Right cardiac atrium (tissue), 5 donors: Measurements from ENCODE around the gene KPNA3. TPM values are rescaled to one million over a fixed set of nuclear protein-coding genes. Genes with fewer than 3 reads are reported as not detected.
"Not testable (repeated sequence)": the region's sequence is repeated elsewhere in the genome, so short reads cannot be mapped to it uniquely, and the experiment has no call there.

Source experiments
- ATAC-seq, 2 donors: fragments of 200-7000 bp; cut with Tn5 transposase; one replicate each; pipeline versions ENCODE4 v1.8.0 to v1.9.1; 2020; ENCODE audit warnings: moderate library complexity in 2 of 2, mild to moderate bottlenecking in 1 of 2
- DNase-seq, 3 donors: peaks; one replicate each; pipeline ENCODE4 v3.0.0-alpha.2; 2020
- H3K27ac ChIP-seq: one replicate; pipeline ENCODE4 v1.5.1; 2013; ENCODE audit warnings: mild to moderate bottlenecking, low read length, control low read depth, moderate library complexity
- H3K27me3 ChIP-seq: one replicate; pipeline ENCODE4 v1.6.1; 2013; ENCODE audit not compliant: control insufficient read depth, insufficient read depth
- H3K4me1 ChIP-seq: one replicate; pipeline ENCODE4 v1.6.1; 2013; ENCODE audit warnings: low read length; ENCODE audit not compliant: control insufficient read depth, insufficient read depth
- H3K4me3 ChIP-seq: one replicate; pipeline ENCODE4 v1.5.1; 2013; ENCODE audit warnings: low read length, control low read depth
- H3K9me3 ChIP-seq: one replicate; pipeline ENCODE4 v1.6.1; 2013; ENCODE audit warnings: low read length; ENCODE audit not compliant: control insufficient read depth
- WGBS: extraction: QIAGEN DNeasy Blood & Tissue Kit; methylation state at CpG from one replicate; pipeline ENCODE4 v1.1.7; 2013; 5-methylcytosine and 5-hydroxymethylcytosine counted together
- intact Hi-C, 4 donors: fragments of 100-400 bp; cut with DNase I; formaldehyde crosslinking; loops; one replicate each; pipeline versions ENCODE4 v1.11.0 to v1.14.0; 2022 to 2023
- polyA plus RNA-seq: library from polyadenylated mRNA; stranded (reverse); fragments of 200-250 nt; gene quantifications from one replicate; pipeline ENCODE4 v1.2.3, GENCODE V29; 2013
- total RNA-seq, 4 donors: library from RNA; stranded (reverse); fragmentation: NEBNext Ultra II Directional; extraction: Animal tissue kit (Norgen Biotek cat#: 25700); gene quantifications; one replicate each; pipeline ENCODE4 v1.2.1, GENCODE V29; 2021
- donor health status: healthy with polysubstance abuse.
- donor health status: DM: no; HTN: yes; CAD: no.
- donor health status: DM: no; HTN: no; CAD: no.
- donor health status: DM: no; HTN: yes; CAD: no; lungs with severe emphysema.
- donor health status: DM: yes; HTN: yes; CAD: no.

The KPNA3 gene
- total and polyA plus RNA-seq, 5 donors, result 30.0 to 59.1 (median 55.6) TPM

DNA sequence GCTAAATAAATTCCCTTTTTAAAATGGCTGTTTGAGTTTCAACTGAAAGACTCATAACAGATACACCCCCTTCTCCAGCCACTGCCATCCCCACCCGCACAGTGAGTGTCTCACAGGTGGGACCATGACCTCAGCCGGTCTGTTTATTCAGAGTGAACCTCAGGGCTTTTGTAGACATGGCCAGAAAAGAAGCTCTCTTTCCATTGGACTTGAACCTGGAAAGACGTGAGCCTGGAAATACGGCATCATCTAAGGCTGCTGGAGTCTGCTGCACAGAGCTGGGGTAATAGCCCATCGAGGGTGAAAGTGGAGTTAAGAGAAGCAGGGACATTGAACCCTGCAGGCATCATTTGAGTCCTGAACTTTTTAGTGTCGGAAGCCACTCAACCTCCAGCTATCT, 15.2 kb upstream of the KPNA3 start:
- 71% methylated on average over 6 of the region's 6 CpGs for WGBS
- peaks cover 3% of the 10 kb centered on the region for H3K4me1 ChIP-seq
- no peaks in the 10 kb centered on the region for H3K9me3 ChIP-seq
- H3K27ac ChIP-seq, result no peak overlapping the region
- no peak overlapping the region for H3K4me3 ChIP-seq
- DNase-seq (no peak), ATAC-seq (no peak)
- no peaks in the 10 kb centered on the region for H3K27me3 ChIP-seq
- intact Hi-C loops, result loop anchor here in 1 of 4 donors (2.0 kb wide), 1 partner anchor 15 kb away; no protein-coding TSS in a partner anchor

- WGBS, result 54% methylated on average over 3 of the region's 3 CpGs
- Histone ChIP-seq H3K27me3 (no peaks in the 10 kb centered on the region), H3K27ac (no peak overlapping the region), H3K4me1 (no peaks in the 10 kb centered on the region), H3K9me3 (no peaks in the 10 kb centered on the region), H3K4me3 (no peak overlapping the region)
- DNase-seq (no peak), ATAC-seq (no peak)
- intact Hi-C loops, result no loop called here
These were observed 13.6 kb upstream of the KPNA3 start for GRCh38 chr13:49806126-49806536.

GRCh38 chr13:49803047-49803446, 10.6 kb upstream of the KPNA3 start:
- H3K4me1 ChIP-seq, intact Hi-C loops, H3K27me3 ChIP-seq, H3K27ac ChIP-seq, H3K9me3 ChIP-seq, DNase-seq, H3K4me3 ChIP-seq, ATAC-seq: not testable (repeated sequence)
- WGBS, result 90% methylated on average over 10 of the region's 10 CpGs

DNA sequence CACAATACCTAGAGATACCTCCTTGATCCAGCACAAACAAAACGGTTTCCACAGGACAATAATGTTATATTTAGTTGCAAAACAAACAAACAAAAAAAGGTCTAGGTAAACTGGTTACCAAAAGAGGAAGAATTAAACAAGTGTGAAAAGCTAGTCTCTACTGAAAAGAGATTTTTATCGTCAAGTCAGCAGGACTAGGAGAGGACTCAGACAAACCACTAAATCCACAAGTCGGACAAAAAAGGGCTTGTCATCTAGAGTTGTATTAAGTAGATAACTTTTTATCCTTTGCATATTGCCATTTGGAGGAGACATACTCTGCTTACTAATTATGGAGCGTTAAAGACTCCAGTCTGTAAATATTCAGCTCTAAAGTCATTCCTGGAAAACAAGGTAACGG, 9.9 kb upstream of the KPNA3 start:
- 71% methylated on average over 5 of the region's 5 CpGs for WGBS
- Histone ChIP-seq H3K27ac (no peak overlapping the region), H3K4me3 (no peak overlapping the region), H3K9me3 (no peaks in the 10 kb centered on the region), H3K4me1 (no peaks in the 10 kb centered on the region), H3K27me3 (no peaks in the 10 kb centered on the region)
- intact Hi-C loops, result no loop called here
- no peak for ATAC-seq
- no peak for DNase-seq

- peak; percentile 53 to 80 (median 72) for DNase-seq
- WGBS, result under 1% methylated on average over 98 of the region's 98 CpGs
- intact Hi-C loops, result loop anchor here in 2 of 4 donors (5.0 to 10.0 kb wide), 2 partner anchors 53 to 100 kb away; partner anchors contain the start of gene EBPL (in 1 of the 2)
- H3K27ac ChIP-seq, result peak overlapping the region; percentile 93
- H3K27me3 ChIP-seq, result no peaks in the 10 kb centered on the region
- H3K4me1 ChIP-seq, result no peaks in the 10 kb centered on the region
- no peaks in the 10 kb centered on the region for H3K9me3 ChIP-seq
- ATAC-seq, result peak; percentile 26 to 51
- peak overlapping the region; percentile 80 for H3K4me3 ChIP-seq
These were observed 552 bp downstream of the KPNA3 start for GRCh38 chr13:49791711-49792549.

DNA sequence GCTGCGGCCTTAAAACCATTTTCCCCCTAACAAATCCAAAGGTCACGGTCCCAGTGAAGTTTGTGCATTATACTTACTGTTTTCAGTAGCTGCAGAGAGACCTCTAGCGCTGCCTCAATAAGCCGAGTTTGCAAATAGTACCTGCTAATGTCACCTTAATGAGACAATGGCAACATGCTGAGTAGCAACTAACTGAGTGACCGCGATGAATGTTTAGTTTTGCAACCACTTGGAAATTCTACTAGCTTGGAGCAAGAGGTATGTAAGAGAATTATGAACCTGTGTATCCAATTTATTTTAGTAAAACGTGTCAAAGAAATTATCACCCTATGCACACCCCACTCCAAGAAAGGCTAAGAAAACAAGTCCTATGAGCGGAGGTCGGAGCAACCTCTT, 1.2 kb downstream of the KPNA3 start:
- H3K4me1 ChIP-seq, result no peaks in the 10 kb centered on the region
- intact Hi-C loops, result loop anchor here in 2 of 4 donors (5.0 to 10.0 kb wide), 2 partner anchors 53 to 99 kb away; partner anchors contain the start of gene EBPL (in 1 of the 2)
- peak overlapping the region; percentile 93 for H3K27ac ChIP-seq
- ATAC-seq (no peak), DNase-seq (no peak)
- peak overlapping the region; percentile 80 for H3K4me3 ChIP-seq
- WGBS, result 4% methylated on average over 9 of the region's 9 CpGs
- no peaks in the 10 kb centered on the region for H3K9me3 ChIP-seq
- H3K27me3 ChIP-seq, result no peaks in the 10 kb centered on the region

GRCh38 chr13:49789968-49790367, 2.5 kb downstream of the KPNA3 start:
- Histone ChIP-seq H3K4me3 (no peak overlapping the region), H3K4me1 (no peaks in the 10 kb centered on the region), H3K27me3 (no peaks in the 10 kb centered on the region), H3K27ac (no peak overlapping the region), H3K9me3 (no peaks in the 10 kb centered on the region)
- DNase-seq (no peak), ATAC-seq (no peak)
- intact Hi-C loops, result loop anchor here in 2 of 4 donors (5.0 to 10.0 kb wide), 2 partner anchors 55 to 98 kb away; partner anchors contain the start of gene EBPL (in 1 of the 2)
- WGBS, result 95% methylated on average over 8 of the region's 8 CpGs

- H3K4me3 ChIP-seq, result no peak overlapping the region
- no peak for DNase-seq
- intact Hi-C loops, result no loop called here
- H3K9me3 ChIP-seq, result no peaks in the 10 kb centered on the region
- H3K4me1 ChIP-seq, result no peaks in the 10 kb centered on the region
- H3K27me3 ChIP-seq, result no peaks in the 10 kb centered on the region
- ATAC-seq, result no peak
- no peak overlapping the region for H3K27ac ChIP-seq
These were observed 6.0 kb downstream of the KPNA3 start for GRCh38 chr13:49786401-49787008.

DNA sequence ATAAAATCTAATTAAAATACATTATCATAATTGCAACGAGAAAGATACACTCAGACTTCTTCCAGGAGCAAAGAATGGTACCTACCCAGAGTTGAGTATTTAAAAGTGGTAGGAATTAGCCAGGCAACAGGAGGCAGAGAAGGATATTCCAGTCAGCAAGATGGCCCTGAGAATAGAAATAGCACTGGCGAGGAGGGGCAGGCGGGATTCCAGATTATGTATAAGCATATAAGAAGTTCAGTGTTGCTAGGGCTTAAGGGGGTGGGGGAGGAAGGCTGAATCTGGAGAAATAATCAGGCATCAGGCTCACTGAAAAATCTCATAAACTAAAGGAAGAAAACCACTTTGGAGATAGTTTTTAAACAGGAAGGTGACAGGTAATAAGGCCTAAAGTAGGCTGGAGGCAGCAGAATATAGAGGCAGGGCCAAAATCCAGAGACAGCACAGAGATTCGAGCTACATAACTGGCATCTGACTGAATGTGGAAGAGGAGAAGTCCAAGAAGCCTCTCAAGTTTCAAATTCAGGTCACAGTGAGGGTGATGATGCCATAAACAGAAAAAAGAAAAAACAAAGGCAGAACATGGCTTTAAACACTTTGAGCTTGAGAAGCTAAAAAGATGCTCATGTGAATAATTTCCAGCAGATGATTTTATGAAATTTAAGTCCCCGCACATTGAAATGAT, 7.5 kb downstream of the KPNA3 start:
- WGBS, result 68% methylated on average over 5 of the region's 5 CpGs
- H3K9me3 ChIP-seq, result no peaks in the 10 kb centered on the region
- no peaks in the 10 kb centered on the region for H3K4me1 ChIP-seq
- no peak overlapping the region for H3K27ac ChIP-seq
- intact Hi-C loops, result no loop called here
- no peak for DNase-seq
- ATAC-seq, result no peak
- H3K4me3 ChIP-seq, result no peak overlapping the region
- no peaks in the 10 kb centered on the region for H3K27me3 ChIP-seq

DNA sequence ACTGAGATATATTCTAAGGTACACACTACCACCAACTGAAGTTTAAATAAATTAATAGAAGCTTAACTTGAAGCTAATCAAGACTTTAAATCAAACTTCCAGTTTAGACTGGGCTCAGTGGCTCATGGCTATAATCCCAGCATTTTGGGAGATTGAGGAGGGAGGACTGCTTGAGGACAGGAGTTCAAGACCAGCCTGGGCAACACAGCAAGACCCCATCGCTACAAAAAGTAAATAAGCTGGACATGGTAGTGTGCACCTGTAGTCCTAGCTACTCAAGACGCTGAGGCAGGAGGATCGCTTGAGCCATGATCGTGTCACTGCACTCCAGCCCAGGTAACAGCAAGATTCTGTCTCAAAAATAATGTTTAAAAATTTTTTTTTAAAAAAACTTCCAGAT, 8.6 kb downstream of the KPNA3 start:
- no peak for DNase-seq
- H3K27ac ChIP-seq, result no peak overlapping the region

DNA sequence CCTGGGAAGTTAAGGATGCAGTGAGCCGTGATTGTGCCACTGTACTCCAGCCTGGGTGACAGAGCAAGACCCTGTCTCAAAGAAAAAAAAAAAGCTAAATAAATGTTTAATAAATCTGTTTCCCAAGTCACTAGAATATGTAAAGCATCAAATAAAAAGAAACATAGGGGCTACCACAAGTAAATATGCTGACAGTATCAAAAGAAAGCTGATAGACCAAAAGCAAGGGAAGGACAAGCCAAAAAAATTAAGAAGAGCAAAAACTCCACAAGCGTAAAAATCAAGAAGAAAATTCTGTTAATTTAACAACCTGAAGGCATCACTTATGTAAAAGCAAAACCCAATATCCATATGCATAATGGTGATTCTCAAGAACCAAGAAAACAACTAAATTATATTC, 9.7 kb downstream of the KPNA3 start:
- intact Hi-C loops, result no loop called here
- Histone ChIP-seq H3K27ac (no peak overlapping the region), H3K9me3 (no peaks in the 10 kb centered on the region), H3K4me3 (no peak overlapping the region), H3K27me3 (no peaks in the 10 kb centered on the region), H3K4me1 (peaks cover 6% of the 10 kb centered on the region)
- DNase-seq, result no peak
- ATAC-seq, result no peak
- WGBS, result 96% methylated on average over 2 of the region's 2 CpGs

More for the DNA sequence above, 8.6 kb downstream of the KPNA3 start:
- Histone ChIP-seq H3K4me1 (peaks cover 3% of the 10 kb centered on the region), H3K4me3 (no peak overlapping the region), H3K9me3 (no peaks in the 10 kb centered on the region), H3K27me3 (no peaks in the 10 kb centered on the region)
- intact Hi-C loops, result no loop called here
- 98% methylated on average over 4 of the region's 4 CpGs for WGBS
- no peak for ATAC-seq
